Measurements from ENCODE around the gene KLK4.
"Not testable (repeated sequence)": the region's sequence is repeated elsewhere in the genome, so short reads cannot be mapped to it uniquely, and the experiment has no call there.

The KLK4 gene

DNA sequence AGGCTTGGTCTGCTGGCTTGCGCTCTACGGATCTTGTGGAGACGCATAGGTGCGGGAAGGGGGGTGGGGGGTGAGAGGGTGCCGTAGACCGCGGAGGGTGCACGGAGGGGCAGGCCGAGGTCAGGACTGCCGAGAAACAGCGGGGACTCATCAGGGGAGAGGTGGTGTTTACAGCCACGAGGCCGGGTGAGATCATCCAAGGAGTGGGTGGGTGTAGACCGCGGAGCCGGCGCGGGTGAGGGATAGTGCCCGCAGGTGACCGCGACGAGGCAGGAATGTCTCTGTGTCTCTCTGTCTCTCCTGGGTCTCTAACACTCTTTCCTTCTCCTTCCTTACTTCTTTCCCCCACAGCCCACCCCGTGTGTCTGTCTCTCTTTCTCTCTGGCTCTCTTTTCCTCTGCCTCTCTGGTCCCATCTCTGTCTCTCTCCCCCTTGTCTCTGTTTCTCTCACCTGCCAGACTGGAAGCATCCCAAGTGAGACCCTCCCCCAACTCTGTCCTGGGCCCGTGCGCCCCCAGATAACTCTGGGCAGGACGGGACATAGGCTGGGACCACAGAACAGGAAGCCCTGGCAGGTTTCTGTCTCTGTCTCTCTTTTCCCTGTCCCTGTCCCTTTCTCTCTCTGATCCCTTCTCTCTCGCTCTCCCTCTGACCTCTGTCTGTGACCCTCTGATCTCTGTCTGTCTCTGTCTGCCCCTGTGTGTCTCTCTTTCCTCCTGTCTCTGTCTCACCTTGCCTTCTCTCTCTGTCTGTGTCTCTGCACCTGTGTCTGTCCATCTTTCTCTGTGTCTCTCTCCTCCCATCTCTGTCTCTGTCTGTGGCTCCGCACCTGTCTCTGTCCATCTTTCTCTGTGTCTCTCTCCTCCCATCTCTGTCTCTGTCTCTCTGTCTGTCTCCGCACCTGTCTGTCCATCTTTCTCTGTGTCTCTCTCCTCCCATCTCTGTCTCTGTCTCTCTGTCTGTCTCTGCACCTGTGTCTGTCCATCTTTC, 1.8 kb upstream of the KLK4 start:
- no peak for DNase-seq (ENCODE audit: low read depth)

DNA sequence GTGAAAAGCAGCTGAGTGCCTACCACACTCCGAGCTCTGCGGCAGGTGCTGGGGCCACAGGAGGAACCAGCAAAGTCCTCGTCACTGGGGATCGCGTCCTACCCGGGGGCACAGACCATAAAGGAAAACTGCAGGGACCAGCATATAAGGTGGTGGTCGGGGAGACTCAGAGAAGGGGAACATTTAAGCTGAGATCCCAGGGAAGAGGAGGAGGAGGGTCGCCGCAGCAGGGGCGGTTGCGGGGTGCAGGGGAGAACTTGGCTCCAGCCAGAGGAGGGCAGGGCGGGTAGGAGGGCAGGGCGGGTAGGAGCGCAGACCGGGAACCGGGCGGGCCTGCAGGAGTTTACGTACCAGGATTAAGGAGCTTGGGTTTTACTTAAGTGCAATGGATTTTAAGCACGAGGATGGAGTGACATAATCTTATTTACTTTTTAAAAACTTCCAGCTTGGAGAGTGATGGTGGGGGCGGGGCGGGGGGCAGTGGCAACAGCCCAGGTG, 956 bp upstream of the KLK4 start:
- DNase-seq (ENCODE audit: low read depth) = no peak

DNA sequence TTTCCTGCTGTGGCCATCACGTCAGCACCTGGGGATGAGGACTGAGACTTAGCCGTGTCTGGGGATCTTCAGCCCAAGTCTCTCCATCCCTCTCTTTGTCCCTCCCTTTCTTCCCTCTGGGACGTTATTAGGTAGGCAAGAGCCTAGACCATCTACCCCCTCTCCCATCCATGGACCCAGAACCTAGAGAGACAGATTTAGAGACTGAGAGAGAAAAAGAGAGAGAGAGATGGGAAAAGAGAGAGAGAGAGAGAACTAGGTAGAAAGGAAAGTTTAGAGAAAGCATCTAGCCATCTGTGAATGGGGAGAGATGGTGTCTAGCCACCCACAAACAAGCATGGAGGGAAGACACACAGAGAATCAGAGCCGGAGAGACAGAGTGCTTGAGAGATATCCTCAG, 473 bp downstream of the KLK4 start:
- no peak for DNase-seq (ENCODE audit: low read depth)

DNA sequence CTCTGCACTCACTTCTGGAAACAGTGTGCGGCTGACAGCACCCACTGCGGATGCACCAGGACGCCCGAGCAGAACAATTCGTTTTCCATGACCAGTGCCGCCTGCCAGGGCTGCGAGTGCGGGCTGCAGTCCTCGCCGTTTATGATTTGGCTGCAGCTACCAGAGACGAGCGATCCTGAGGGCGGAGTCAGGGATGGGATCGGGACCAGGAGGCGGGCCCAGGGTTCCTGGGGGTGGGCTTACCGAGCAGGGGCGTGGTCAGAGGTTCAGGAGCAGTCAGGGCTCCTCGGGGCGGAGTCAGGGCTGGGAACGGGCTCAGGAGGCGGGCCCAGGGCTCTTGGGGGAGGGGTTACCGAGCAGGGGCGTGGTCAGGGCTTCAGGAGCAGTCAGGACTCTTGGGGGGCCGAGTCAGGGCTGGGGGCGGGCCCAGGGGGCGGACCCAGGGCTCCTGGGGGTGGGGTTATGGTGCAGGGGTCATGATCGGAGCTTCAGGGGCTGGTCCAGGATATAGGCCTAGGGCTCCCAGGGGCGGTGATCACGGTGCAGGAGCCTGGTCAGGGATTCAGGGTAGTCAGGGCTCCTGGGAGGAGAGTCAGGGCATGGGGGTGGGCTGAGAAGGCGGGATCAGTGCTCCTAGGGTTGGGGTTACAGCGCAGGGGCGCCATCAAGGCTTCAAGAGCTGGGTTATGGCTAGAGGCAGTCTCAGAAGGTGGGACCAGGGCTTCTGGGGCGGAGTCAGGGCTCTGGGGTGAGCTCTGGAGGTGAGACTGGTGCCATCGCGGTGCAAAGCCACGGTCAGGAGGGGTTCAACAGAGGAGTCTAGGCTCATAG, 1.7 kb downstream of the KLK4 start:
- DNase-seq (ENCODE audit: low read depth) = no peak

DNA sequence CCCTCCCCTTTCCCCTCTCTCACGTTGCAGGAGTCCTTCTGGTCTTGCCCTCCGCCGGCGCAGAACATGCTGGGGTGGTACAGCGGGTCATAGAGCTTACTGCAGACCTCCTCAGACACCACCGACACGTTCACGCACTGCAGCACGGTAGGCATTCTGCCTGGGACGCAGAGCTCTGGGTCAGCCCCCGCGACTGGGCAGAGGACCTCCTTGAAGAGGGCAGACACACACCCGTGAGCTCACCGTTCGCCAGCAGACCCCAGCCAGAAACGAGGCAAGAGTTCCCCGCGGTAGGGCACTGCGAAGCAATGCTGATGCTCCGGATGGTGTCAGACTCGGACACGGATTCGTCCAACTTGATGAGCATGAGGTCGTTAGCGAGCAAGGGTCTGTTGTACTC, 2.9 kb downstream of the KLK4 start:
- DNase-seq (ENCODE audit: low read depth) = no peak

DNA sequence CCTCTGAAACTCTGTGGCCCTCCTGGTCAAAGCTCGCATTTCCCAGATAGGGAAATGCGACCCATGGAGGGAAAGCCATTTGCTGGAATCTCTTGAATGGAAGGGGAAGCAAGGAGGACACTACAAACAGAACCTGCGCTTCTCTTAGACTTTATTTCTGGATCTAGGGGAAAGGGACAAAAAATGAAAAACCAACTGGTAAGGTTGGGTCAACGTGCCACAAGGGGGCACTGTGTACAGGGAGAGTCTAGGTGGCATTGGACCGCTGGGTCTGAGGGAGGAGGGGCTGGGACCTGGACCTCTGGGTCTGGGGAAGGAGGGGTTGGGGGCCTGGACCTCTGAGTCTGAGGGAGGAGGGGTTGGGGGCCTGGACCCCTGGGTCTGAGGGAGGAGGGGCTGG, 5.0 kb downstream of the KLK4 start:
- DNase-seq (ENCODE audit: low read depth) = no peak

DNA sequence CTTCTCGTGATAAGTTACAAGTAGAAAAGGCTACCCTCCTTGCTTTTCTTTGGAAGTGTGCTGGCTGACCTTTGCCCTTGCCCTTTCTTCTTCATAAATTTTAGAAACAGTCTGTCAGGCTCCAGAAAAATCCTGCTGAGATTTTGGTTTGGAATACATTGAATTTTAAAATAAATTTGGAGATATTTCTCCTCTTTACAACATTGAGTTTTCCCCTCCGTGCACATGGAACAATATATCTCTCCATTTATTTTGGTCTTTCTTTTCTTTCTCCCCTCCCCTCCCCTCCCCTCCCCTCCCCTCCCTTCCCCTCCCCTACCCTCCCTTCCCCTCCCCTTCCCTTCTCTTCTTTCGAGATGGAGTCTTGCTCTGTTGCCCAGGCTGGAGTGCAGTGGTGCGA, 8.6 kb downstream of the KLK4 start:
- no peak for DNase-seq (ENCODE audit: low read depth)

DNA sequence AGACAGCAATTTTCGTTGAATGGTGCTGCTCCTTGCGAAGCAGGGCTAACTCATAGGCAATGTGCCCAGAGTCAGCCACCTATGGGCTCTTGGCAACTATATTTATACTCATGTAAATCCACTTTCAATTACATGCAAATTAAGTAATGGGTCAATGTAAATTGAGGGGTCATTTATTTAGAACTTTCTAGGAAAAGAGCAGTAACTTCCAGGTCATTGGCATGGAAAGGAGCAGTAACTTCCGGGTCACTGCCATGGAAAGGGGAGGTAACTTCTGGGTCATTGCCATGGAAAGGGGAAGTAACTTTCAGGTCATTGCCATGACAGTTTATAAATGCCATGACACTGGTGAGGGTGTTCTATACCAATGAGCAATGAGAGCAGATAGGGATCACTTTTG, 11.6 kb downstream of the KLK4 start:
- DNase-seq (ENCODE audit: low read depth) = no peak

DNA sequence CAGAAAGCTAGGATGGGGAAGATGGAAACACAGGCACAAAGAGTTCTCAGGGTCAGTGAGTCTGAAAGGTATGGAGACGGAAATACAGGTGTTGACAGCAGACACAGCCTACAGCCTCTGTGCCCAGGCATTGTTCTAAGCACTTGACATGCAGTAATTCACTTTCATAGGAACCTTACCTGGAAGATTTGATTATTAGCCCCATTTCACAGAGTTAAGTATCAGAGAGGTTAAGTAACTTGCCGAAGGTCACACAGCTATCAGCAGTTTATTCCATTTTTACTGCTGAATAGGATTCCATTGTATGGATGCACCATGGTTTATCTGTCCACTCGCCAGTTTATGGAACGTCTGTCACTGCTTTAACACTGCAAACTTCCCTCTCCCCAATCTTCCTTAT, 13.2 kb downstream of the KLK4 start:
- DNase-seq (ENCODE audit: low read depth) = no peak

DNA sequence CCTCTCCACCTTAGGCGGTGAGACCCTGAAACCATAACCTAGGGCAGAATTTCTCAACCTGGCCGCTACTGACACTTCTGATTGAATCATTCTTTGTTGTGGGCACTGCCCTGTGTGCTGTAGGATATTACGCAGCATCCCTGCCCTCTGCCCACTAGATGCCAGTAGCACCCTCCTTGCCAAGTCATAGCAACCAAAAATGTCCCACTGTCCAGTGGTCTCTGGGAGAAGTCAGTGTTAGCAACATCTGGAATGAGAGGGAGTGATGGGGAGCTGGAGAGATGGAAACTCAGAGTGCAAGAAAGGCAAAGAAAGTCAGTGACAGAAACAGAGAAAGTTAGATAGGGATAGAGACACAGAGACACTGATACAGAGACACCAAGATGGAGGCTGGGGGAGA, 13.6 kb downstream of the KLK4 start:
- no peak for DNase-seq (ENCODE audit: low read depth)

DNA sequence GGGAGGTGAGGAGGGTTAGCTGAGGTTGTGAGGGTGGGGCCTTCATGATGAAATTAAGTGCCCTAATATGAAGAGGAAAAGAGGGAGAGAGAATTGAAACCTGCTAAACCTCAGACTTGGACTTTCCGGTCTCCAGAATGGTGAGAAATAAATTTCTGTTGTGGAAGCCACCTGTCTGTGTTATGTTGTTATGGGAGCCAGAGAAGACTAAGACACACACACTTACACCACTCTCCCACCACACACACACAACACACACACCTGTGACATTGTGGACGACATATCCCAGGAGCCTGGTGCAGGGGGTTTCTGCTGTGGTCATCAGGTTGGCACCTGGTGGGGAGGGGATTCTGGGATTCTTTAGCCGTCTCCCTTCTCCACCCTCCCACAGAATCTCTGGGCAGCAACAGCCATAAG, 14.0 kb downstream of the KLK4 start:
- no peak for DNase-seq (ENCODE audit: low read depth)

DNA sequence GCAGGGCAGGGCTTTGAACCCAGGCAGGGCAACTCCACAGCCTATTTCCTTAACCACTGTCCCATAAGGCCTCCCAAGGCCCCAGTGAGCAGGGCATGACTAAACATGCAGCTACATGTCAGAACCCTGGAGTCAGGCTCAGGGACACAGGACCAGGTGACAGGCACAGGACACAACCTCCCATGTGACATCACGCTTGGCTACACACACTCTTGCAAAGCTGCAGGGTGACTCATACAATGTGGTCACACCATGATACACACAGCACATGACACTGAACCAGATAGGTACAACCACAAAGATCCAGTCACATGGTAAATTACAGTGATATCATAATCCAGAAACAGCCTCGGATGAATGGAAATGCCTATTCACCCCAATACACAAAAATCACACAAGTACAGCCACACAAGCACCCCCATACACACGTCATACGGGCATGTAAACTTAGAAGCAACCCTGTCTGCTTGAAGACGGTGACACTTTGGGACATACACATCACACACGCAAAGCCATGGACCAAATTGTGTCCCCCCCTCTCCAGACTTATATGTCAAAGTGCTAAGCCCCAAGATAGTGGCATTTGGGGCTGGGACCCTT, 14.5 kb downstream of the KLK4 start:
- no peak for DNase-seq (ENCODE audit: low read depth)

DNA sequence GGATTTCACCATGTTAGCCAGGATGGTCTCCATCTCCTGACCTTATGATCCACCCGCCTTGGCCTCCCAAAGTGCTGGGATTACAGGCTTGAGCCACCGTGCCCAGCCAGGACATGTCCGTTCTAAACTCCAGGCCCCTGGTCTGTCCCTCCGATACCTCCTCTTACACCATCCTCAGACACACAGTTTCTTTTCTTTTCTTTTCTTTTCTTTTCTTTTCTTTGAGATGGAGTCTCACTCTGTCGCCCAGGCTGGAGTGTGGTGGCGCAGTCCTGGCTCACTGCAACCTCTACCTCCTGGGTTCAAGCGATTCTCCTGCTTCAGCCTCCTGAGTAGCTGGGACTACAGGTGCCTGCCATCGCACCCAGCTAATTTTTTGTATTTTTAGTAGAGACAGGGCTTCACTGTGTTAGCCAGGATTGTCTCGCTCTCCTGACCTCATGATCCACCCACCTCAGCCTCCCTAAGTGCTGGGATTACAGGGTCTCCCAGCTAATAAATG, 15.1 kb downstream of the KLK4 start:
- not testable (repeated sequence) for DNase-seq (ENCODE audit: low read depth)

DNA sequence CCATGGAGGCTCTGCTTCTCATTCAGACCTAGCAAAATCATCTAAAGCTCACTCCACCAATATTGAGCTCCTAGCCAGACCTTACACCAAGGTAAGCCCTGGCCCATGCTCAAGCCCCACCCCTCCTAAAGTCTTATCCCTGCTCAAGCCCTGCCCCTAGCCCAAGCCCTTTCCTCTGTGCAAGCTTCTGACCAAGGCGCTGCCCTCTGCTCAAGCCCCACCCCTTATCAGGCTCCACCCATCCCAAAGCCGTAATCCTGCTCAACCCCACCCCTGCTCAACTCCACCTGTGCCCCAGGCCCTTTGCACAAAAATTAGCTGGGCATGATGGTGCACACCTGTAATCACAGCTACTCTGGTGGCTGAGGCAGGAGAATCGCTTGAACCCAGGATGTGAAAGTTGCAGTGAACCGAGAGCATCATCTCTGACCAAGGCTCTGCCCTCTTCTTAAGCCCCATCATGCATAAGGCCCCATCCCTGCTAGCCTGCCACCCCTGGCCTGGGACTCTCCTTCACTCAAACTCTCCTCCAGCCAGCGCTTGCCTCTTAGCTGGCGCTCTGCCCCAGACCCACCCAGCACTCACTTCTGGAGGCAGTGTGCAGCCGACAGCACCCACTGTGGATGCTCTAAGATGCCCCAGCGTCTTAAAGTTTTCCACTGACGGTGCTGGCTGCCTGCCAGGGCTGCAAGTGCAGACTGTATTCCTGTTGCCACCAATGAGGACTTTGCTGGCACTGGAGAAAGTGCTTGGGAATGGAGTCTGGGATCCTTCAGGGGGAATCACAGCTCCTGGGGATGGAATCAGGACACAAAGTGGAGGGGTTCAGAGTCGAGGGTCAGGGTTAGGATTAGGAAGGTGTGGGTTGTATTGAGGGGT, 16.5 kb downstream of the KLK4 start:
- no peak for DNase-seq (ENCODE audit: low read depth)

DNA sequence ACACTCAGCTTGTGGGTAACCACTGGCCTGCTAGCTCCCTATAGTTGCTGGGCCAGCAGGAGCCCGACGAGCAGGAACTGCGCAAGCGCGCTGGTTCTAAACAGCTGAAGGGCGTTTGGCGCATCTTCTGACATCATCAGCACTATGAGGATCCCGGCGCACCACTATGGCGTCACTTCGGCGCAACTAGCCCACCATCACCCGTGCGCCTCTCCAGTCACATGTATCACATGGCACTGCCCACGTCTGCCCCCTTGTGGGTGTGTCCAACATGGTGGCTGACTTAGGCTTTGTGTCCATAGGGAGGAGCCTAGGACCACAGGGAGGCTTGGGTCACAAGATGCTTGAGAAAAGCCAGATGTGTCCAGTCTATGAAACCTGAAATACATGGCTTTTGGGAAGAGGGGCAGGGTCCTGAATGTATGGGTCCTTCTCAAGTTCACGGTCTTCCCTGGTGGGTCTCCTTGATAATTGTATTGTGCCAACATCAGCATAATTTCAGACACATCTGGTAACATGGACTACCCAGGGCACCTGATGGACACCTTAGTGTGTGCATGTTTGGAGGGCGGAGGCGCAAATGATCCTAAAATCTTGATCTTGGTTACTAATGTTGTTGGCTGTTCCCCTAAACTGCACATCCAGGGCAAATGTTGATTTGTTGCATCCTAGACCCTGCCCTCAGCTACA, 18.0 kb downstream of the KLK4 start:
- DNase-seq (ENCODE audit: low read depth) = no peak

DNA sequence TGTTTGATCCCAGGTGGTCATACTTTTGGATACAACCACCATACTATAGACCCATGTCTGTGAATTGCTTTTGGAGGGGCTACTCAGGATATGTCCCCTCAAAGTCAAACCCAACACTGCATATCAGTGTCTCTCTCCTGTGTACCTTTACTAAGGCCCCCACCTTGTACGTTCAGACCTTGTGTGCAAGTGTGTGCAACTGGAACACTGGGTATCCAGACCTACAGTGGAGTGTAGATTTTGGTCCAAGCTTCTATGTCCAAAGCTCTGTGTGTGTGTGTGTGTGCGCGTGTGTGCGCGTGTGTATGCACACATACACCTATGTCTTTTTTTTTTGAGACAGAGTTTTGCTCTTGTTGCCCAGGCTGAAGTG, 20.0 kb downstream of the KLK4 start:
- DNase-seq (ENCODE audit: low read depth) = no peak

DNA sequence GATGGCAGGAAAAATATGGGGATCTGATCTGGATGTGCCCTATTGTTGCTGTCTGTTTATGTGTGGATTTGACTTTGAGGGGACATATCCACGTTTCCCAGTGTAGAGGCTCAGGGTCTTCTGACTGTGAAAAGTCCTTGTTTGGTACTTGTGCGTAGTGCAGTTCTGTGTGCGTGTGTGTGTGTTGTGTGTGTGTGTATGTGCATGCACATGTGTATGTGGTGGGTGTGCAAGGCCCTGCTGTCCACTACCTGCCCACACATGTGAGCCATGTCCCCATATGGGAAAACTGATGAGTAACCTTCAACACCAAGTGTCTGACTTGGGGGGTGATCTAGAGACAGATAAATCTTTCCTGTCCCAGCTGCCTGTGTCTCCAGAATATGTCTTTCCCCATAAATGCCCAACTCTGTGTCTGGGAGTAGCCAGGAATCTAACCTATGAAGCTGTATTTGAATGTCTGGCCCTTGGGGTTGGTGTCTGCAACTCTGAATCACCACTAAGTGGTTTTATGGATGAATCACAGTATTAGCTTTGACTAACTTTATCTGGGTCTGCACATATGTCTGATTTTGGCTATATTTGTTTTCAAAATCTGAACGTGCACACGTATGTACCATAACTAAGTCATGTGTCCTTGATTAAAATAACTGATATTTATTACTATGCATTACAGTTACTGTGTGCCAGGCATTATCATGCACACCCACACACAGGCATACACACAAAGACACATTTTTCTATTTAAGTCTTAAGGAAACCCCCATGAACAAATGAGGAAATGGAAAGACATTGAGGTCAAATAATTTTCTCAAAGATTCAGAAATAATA, 20.6 kb downstream of the KLK4 start:
- no peak for DNase-seq (ENCODE audit: low read depth)

DNA sequence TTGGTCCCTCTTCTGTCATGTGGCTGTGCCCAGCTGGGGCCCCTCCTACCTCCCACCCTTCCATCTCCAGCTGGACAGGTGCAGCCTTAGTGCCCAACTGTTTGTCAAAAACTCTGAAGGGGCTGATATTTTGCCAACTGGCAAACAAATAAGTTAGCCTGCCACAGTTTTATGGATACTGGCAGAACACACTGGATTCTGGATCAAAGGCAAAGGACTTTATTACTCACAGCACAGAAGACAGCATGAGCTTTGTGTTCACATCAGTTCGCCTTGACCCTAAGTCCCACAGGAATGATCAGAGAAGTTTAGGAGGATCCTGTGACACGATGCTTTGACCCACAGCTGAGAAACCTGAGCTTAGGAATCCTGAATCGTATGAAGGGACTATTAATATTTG, 21.6 kb downstream of the KLK4 start:
- no peak for DNase-seq (ENCODE audit: low read depth)

DNA sequence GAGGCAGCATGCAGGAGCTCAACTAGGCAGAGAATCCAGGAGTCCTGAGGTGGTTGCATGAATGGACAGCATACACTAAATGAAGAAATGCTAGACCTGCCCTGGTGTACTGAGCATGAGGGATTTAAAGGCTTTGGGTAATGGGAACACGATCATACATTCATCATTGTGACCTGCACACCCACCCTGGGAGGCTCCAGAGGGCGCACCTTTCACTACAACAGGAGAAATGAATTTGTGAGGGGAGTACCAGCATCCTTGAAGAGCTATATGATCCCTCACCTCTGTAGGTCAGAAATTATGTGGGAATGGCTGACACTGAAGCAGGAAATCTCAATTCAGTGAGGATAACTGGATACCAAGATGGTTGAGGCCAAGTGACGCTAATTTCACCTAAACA, 29.0 kb downstream of the KLK4 start:
- no peak for DNase-seq (ENCODE audit: low read depth)

DNA sequence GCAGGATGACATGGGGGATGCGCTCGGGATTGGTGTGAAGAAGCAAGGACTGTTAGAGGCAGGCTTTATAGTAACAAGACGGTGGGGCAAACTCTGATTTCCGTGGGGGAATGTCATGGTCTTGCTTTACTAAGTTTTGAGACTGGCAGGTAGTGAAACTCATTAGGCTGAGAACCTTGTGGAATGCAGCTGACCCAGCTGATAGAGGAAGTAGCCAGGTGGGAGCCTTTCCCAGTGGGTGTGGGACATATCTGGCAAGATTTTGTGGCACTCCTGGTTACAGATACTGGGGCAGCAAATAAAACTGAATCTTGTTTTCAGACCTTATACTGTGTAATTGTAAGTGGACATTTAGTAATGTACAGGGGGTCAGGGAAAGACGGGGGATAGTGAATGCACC, 31.0 kb downstream of the KLK4 start:
- no peak for DNase-seq (ENCODE audit: low read depth)

Data from stimulated activated CD8-positive, alpha-beta memory T cell treated with anti-CD3 and anti-CD28 coated beads, Interleukin-12 subunit alpha, Interleukin-12 subunit beta, amount 100 ng/mL, for 4 hours (primary cell).